LNCAP (cell line): Measurements from ENCODE around the gene USH1G.

Source experiments
- TF ChIP-seq, protein P1 (sequence below): fragments of 450-650 bp; IDR thresholded peaks from 2 replicates; pipeline ENCODE4 v1.5.1; 2017; ENCODE audit warnings: mild to moderate bottlenecking

Gene USH1G

DNA sequence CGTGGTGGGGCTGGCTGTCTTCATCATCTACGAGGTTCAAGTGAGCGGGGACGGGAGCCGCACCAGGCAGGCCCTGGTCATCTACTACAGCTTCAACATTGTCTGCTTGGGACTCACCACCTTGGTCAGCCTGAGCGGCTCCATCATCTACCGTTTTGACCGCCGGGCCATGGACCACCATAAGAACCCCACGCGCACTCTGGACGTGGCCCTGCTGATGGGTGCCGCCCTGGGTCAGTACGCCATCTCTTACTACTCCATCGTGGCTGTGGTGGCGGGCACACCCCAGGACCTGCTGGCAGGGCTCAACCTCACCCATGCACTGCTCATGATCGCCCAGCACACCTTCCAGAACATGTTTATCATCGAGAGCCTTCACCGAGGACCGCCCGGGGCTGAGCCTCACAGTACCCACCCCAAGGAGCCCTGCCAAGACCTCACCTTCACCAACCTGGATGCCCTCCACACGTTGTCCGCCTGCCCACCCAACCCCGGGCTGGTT, 7.5 kb upstream of the USH1G start:
- TF ChIP-seq, protein P1, sequence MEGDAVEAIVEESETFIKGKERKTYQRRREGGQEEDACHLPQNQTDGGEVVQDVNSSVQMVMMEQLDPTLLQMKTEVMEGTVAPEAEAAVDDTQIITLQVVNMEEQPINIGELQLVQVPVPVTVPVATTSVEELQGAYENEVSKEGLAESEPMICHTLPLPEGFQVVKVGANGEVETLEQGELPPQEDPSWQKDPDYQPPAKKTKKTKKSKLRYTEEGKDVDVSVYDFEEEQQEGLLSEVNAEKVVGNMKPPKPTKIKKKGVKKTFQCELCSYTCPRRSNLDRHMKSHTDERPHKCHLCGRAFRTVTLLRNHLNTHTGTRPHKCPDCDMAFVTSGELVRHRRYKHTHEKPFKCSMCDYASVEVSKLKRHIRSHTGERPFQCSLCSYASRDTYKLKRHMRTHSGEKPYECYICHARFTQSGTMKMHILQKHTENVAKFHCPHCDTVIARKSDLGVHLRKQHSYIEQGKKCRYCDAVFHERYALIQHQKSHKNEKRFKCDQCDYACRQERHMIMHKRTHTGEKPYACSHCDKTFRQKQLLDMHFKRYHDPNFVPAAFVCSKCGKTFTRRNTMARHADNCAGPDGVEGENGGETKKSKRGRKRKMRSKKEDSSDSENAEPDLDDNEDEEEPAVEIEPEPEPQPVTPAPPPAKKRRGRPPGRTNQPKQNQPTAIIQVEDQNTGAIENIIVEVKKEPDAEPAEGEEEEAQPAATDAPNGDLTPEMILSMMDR: no peak

DNA sequence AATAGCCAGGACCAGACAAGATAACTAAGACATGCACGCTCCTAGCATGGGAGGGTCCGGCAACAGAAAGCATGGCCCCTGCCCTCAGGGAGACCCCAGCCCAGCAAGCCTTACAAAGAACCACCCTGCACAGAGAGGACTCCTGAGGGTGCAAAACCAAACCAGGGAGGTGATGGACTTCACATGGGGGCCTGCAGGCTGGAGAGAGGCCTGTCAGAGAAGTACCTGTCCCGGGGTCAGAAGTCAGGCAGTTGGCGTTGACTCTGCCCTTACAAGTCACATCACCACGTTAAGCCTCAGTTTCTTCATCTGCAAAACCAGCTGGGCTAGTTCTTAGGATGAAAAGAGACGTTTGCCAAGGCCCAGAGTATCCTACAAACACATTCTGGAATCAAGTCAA, 5.7 kb upstream of the USH1G start:
- TF ChIP-seq, protein P1: no peak

DNA sequence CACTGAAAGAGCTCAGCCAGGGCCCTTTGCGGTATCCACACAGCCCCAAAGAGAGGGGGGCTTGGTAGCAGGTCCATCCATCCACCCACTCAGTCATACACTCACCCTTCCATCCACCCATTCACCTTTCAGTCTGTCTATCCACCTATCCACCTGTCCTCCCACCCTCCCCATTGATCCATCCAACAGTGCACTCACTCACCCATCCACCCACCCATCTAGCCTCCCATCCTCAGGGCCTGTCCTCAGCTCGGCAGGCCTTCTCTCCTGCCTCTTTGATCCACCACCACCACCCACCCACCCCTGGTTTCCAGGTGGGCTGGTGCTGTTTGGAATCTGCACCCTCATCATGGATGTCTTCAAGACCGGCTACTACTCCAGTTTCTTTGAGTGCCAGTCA, 2.2 kb upstream of the USH1G start:
- TF ChIP-seq, protein P1: no peak

DNA sequence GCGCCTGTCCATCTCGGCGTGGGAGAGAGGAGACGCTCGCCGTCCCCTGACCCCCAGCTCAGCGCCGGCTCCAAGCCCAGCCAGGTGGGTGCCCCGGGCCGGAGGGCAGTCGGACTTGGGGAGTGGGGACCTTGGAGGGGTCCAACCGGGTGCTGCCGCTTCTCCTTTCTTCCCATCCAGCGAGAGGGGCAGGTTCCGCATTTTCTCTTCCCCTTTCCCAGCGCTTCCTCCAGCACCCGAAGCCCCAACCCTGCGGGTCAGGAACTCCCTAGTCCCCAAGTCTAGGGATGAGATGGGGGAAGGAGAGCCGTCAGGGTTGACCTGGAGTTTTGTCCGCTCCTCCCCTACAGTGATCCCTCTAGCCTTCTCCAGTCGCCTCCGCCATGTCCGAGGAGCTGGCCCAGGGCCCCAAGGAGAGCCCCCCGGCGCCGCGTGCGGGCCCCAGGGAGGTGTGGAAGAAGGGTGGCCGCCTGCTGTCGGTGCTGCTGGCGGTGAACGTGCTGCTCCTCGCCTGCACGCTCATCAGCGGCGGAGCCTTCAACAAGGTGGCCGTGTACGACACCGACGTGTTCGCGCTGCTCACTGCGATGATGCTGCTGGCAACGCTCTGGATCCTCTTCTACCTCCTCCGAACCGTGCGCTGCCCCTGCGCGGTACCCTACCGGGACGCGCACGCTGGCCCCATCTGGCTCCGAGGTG, 1.3 kb upstream of the USH1G start, which contains the start of gene OTOP2:
Gene OTOP2, plus strand, starts transcription at position 24 of the 699 bp plus-strand sequence. Its CDS starts 360 bp downstream, at position 384.
- TF ChIP-seq, protein P1: no peak

DNA sequence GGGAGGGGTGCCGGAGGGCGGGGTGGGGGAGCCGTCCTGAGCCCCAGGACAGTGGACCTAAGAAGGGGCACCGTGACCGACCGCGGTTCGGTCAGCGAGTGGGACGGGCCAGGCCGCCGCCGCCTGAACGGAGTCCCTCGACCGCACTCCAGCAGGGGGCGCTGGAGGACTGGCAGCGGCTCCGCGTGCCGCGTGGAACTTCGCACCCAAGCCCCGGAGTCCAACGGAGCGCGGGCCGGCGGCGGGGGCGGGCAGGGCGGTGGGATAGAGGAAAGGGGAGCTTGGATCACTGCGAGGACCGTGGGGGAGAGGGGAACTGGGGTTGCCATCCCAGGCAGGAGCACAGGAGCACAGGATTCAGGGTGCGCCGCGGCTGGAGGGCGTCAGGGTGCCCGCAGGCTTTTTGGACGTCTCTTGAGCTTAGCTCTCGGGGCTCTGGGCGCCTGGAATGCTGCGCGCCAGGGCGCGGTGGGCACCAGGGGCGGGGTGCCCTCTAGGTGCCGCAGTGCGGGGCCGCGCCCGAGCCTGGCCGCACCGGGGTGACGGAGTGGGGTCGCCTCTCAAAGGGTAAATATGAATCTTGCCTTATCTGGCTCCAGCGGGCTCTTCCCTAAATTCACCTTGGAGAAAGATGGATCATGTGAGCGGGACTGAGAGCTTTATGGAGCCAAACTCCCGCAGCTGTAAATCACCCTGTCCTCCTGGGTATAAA, 639 bp upstream of the USH1G start:
- TF ChIP-seq, protein P1: peak; percentile 90

DNA sequence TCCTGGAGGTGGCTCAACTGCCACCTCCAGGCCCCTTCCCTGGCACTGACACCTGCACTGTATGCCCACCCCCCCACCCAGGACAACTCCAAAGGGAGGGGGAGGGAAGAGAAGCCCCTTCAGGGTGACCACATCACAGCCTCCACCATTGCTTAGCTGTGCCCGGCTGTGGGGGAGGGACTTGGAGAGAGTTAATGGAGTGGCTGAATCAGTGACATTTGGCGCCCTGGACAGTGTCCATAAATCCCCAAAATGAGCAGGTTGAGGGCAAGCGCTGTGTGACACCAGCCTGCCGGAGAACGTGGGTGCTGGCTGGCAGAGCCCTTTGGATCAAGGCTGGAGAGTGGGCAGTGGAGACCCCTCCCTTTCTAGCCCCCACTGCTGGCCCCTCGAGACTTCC, 883 bp downstream of the USH1G start:
- TF ChIP-seq, protein P1: no peak

DNA sequence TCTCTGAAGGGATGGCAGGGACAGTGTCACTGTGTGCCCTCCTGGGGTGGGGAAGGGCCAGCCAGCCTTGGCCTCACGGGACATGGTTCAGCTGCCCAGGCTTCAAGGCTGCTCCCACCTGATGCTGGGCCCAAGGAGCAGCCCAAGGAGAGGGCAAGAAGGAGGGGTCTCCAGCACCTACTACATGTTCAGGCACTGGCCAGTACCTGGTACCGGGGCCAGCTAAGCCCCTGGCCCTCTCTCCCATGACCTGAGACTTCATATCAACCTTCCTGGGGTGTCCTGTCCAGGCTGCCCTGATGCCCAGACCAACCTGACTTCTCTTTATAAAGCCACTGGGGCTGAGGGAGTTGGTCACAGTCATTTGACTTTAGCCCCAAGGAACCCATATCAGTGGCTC, 1.3 kb downstream of the USH1G start:
- TF ChIP-seq, protein P1: no peak
